Measurements from ENCODE around the gene PAXX.

Gene PAXX

GRCh38 chr9:136957461-136957860 is 34.8 kb upstream of the PAXX start:
- DNase-seq (ENCODE audit: low spot score in 2 of 2) (no peak), ATAC-seq (replicated peaks; ENCODE audit: extremely low read depth, poor library complexity, severe bottlenecking) (no peak)
- H3K4me3 Mint-ChIP-seq: no peak overlapping the region
- H3K36me3 Mint-ChIP-seq (ENCODE audit: insufficient read depth): peaks cover 2% of the 10 kb centered on the region
- no peak overlapping the region for H3K27ac Mint-ChIP-seq (ENCODE audit: low read depth)
- no peaks in the 10 kb centered on the region for H3K27me3 Mint-ChIP-seq
- H3K9me3 Mint-ChIP-seq: no peaks in the 10 kb centered on the region
- H3K4me1 Mint-ChIP-seq: peaks cover 47% of the 10 kb centered on the region

- ATAC-seq (replicated peaks; ENCODE audit: extremely low read depth, poor library complexity, severe bottlenecking): no peak
- Mint-ChIP-seq H3K36me3 (ENCODE audit: insufficient read depth) (peaks cover 2% of the 10 kb centered on the region), H3K27ac (ENCODE audit: low read depth) (no peak overlapping the region), H3K4me1 (peaks cover 51% of the 10 kb centered on the region), H3K4me3 (no peak overlapping the region), H3K9me3 (no peaks in the 10 kb centered on the region), H3K27me3 (no peaks in the 10 kb centered on the region)
- DNase-seq (ENCODE audit: low spot score in 2 of 2): no peak
These were observed 34.3 kb upstream of the PAXX start for GRCh38 chr9:136957901-136958300.

- Mint-ChIP-seq H3K4me3 (no peak overlapping the region), H3K27ac (ENCODE audit: low read depth) (no peak overlapping the region), H3K4me1 (peaks cover 56% of the 10 kb centered on the region)
These were observed 33.7 kb upstream of the PAXX start for GRCh38 chr9:136958473-136958872.

GRCh38 chr9:136958898-136959850 is 33.0 kb upstream of the PAXX start:
- H3K36me3 Mint-ChIP-seq (ENCODE audit: insufficient read depth): peaks cover 2% of the 10 kb centered on the region
- H3K4me1 Mint-ChIP-seq: peaks cover 56% of the 10 kb centered on the region
- H3K4me3 Mint-ChIP-seq: peak overlapping the region; percentile 76
- H3K9me3 Mint-ChIP-seq: no peaks in the 10 kb centered on the region
- H3K27ac Mint-ChIP-seq (ENCODE audit: low read depth): peak overlapping the region; percentile 87
- ATAC-seq (replicated peaks; ENCODE audit: extremely low read depth, poor library complexity, severe bottlenecking) (no peak), DNase-seq (ENCODE audit: low spot score in 2 of 2) (no peak)
- H3K27me3 Mint-ChIP-seq: no peaks in the 10 kb centered on the region

More at GRCh38 chr9:136958473-136958872, 33.7 kb upstream of the PAXX start:
- Mint-ChIP-seq H3K9me3 (no peaks in the 10 kb centered on the region), H3K27me3 (no peaks in the 10 kb centered on the region), H3K36me3 (ENCODE audit: insufficient read depth) (peaks cover 2% of the 10 kb centered on the region)
- no peak for DNase-seq (ENCODE audit: low spot score in 2 of 2)
- no peak for ATAC-seq (replicated peaks; ENCODE audit: extremely low read depth, poor library complexity, severe bottlenecking)

GRCh38 chr9:136960212-136960937 is 31.8 kb upstream of the PAXX start:
- ATAC-seq (replicated peaks; ENCODE audit: extremely low read depth, poor library complexity, severe bottlenecking) (peak; percentile 87), DNase-seq (ENCODE audit: low spot score in 2 of 2) (peak in 1 of 2 donors; percentile 58)
- peak overlapping the region; percentile 76 for H3K4me3 Mint-ChIP-seq
- H3K36me3 Mint-ChIP-seq (ENCODE audit: insufficient read depth): peaks cover 2% of the 10 kb centered on the region
- no peaks in the 10 kb centered on the region for H3K9me3 Mint-ChIP-seq
- no peaks in the 10 kb centered on the region for H3K27me3 Mint-ChIP-seq
- peaks cover 57% of the 10 kb centered on the region for H3K4me1 Mint-ChIP-seq
- H3K27ac Mint-ChIP-seq (ENCODE audit: low read depth): peak overlapping the region; percentile 87

- H3K4me3 Mint-ChIP-seq: peak overlapping the region; percentile 76
These were observed 31.3 kb upstream of the PAXX start for GRCh38 chr9:136960938-136961275.

GRCh38 chr9:136961279-136962065 is 30.8 kb upstream of the PAXX start:
- H3K27ac Mint-ChIP-seq (ENCODE audit: low read depth): peak overlapping the region; percentile 65
- no peaks in the 10 kb centered on the region for H3K9me3 Mint-ChIP-seq
- ATAC-seq (replicated peaks; ENCODE audit: extremely low read depth, poor library complexity, severe bottlenecking): no peak
- H3K36me3 Mint-ChIP-seq (ENCODE audit: insufficient read depth): peaks cover 7% of the 10 kb centered on the region
- H3K4me1 Mint-ChIP-seq: peaks cover 67% of the 10 kb centered on the region
- peak overlapping the region; percentile 76 for H3K4me3 Mint-ChIP-seq
- H3K27me3 Mint-ChIP-seq: no peaks in the 10 kb centered on the region
- DNase-seq (ENCODE audit: low spot score in 2 of 2): no peak

More at GRCh38 chr9:136960938-136961275, 31.3 kb upstream of the PAXX start:
- DNase-seq (ENCODE audit: low spot score in 2 of 2) (no peak), ATAC-seq (replicated peaks; ENCODE audit: extremely low read depth, poor library complexity, severe bottlenecking) (no peak)
- H3K27ac Mint-ChIP-seq (ENCODE audit: low read depth): no peak overlapping the region
- H3K27me3 Mint-ChIP-seq: no peaks in the 10 kb centered on the region
- H3K9me3 Mint-ChIP-seq: no peaks in the 10 kb centered on the region
- peaks cover 5% of the 10 kb centered on the region for H3K36me3 Mint-ChIP-seq (ENCODE audit: insufficient read depth)
- H3K4me1 Mint-ChIP-seq: peaks cover 62% of the 10 kb centered on the region

GRCh38 chr9:136962163-136962562 is 30.1 kb upstream of the PAXX start:
- H3K27ac Mint-ChIP-seq (ENCODE audit: low read depth): peak overlapping the region; percentile 65
- H3K36me3 Mint-ChIP-seq (ENCODE audit: insufficient read depth): peaks cover 8% of the 10 kb centered on the region
- H3K27me3 Mint-ChIP-seq: no peaks in the 10 kb centered on the region
- H3K9me3 Mint-ChIP-seq: no peaks in the 10 kb centered on the region
- H3K4me1 Mint-ChIP-seq: peaks cover 71% of the 10 kb centered on the region
- H3K4me3 Mint-ChIP-seq: peak overlapping the region; percentile 25
- DNase-seq (ENCODE audit: low spot score in 2 of 2): no peak
- no peak for ATAC-seq (replicated peaks; ENCODE audit: extremely low read depth, poor library complexity, severe bottlenecking)

- no peaks in the 10 kb centered on the region for H3K9me3 Mint-ChIP-seq
- peak overlapping the region; percentile 13 for H3K4me3 Mint-ChIP-seq
- no peaks in the 10 kb centered on the region for H3K27me3 Mint-ChIP-seq
- H3K27ac Mint-ChIP-seq (ENCODE audit: low read depth): no peak overlapping the region
- peaks cover 11% of the 10 kb centered on the region for H3K36me3 Mint-ChIP-seq (ENCODE audit: insufficient read depth)
- ATAC-seq (replicated peaks; ENCODE audit: extremely low read depth, poor library complexity, severe bottlenecking) (no peak), DNase-seq (ENCODE audit: low spot score in 2 of 2) (no peak)
- H3K4me1 Mint-ChIP-seq: peaks cover 72% of the 10 kb centered on the region
These were observed 29.4 kb upstream of the PAXX start for GRCh38 chr9:136962701-136963248.

- Mint-ChIP-seq H3K27ac (ENCODE audit: low read depth) (no peak overlapping the region), H3K4me3 (peak overlapping the region; percentile 13), H3K4me1 (peaks cover 66% of the 10 kb centered on the region), H3K9me3 (no peaks in the 10 kb centered on the region), H3K27me3 (no peaks in the 10 kb centered on the region), H3K36me3 (ENCODE audit: insufficient read depth) (peaks cover 12% of the 10 kb centered on the region)
- ATAC-seq (replicated peaks; ENCODE audit: extremely low read depth, poor library complexity, severe bottlenecking) (no peak), DNase-seq (ENCODE audit: low spot score in 2 of 2) (no peak)
These were observed 28.9 kb upstream of the PAXX start for GRCh38 chr9:136963341-136963740.

- peaks cover 12% of the 10 kb centered on the region for H3K36me3 Mint-ChIP-seq (ENCODE audit: insufficient read depth)
- H3K9me3 Mint-ChIP-seq: no peaks in the 10 kb centered on the region
- ATAC-seq (replicated peaks; ENCODE audit: extremely low read depth, poor library complexity, severe bottlenecking) (no peak), DNase-seq (ENCODE audit: low spot score in 2 of 2) (no peak)
- H3K4me3 Mint-ChIP-seq: peak overlapping the region; percentile 13
- H3K27me3 Mint-ChIP-seq: no peaks in the 10 kb centered on the region
- H3K4me1 Mint-ChIP-seq: peaks cover 62% of the 10 kb centered on the region
- no peak overlapping the region for H3K27ac Mint-ChIP-seq (ENCODE audit: low read depth)
These were observed 28.5 kb upstream of the PAXX start for GRCh38 chr9:136963751-136964150.

GRCh38 chr9:136964171-136964689 is 28.0 kb upstream of the PAXX start:
- Mint-ChIP-seq H3K27ac (ENCODE audit: low read depth) (no peak overlapping the region), H3K27me3 (no peaks in the 10 kb centered on the region), H3K4me3 (no peak overlapping the region), H3K9me3 (no peaks in the 10 kb centered on the region), H3K36me3 (ENCODE audit: insufficient read depth) (peaks cover 12% of the 10 kb centered on the region), H3K4me1 (peaks cover 57% of the 10 kb centered on the region)
- DNase-seq (ENCODE audit: low spot score in 2 of 2) (no peak), ATAC-seq (replicated peaks; ENCODE audit: extremely low read depth, poor library complexity, severe bottlenecking) (no peak)
